ENCODE data around the gene CAMK2N2.

CAMK2N2 gene

DNA sequence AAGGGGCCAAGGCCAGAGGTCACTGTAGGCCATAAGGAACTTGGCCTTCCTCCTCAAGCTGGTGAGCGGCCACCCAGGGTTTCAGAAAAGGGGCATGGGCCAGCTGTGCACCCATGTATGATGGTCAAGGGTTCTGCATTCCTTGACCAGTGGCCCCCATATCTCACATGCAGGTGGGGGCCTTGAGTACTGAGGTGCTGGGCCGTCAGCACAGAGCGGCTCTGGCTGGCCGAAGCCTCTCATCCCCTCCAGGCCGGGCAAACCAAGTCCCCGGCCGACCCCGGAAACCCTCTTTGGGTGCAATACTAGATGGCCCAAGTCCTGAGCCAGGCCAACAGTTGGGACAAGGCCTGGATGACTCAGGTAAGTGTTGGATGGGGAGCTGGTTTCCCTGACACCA is 22.1 kb downstream of the CAMK2N2 start:
- DNase-seq: no peak

DNA sequence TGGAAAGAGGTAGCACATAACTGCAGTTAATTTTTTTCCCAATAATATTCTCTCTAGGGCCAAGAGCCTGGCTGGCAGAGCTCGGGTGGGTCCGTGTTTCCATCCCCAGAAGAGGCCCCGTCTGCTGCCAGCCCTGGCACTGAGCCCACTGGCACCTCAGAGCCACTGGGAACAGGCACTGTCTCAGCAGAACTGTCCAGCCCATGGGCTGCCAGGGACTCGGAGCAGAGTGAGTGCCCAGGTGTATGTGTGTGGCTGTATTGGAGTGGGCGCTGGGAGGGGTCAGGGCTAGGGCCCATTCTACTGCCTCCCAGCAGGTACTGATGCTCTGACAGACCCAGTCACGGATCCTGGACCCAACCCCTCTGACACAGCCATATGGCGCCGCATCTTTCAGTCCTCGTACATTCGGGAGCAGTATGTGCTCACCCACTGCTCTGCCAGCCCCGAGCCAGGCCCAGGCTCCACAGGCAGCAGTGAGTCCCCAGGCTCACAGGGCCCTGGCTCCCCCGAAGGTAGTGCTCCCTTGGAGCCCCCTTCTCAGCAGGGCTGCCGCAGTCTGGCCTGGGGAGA is 23.0 kb downstream of the CAMK2N2 start:
- no peak for DNase-seq

DNA sequence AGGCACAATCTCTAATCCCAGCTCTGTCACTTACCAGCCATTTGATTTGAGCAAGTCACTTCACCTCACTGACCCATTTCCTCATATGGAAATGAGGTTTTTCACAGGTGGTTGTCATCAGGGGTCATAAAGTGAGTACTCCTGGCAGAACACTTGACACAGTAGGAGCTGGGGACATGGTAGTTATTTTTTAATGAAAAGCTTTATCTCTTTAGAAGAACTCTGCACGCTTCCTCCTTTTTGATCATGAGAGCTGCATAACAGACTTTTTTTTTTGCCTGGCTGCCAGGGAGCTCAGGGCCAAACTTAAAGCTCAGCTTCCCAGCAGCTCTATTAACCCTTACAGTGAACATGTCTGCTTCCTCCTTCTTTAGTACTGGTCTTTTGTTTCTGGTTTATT is 23.5 kb downstream of the CAMK2N2 start:
- no peak for DNase-seq

DNA sequence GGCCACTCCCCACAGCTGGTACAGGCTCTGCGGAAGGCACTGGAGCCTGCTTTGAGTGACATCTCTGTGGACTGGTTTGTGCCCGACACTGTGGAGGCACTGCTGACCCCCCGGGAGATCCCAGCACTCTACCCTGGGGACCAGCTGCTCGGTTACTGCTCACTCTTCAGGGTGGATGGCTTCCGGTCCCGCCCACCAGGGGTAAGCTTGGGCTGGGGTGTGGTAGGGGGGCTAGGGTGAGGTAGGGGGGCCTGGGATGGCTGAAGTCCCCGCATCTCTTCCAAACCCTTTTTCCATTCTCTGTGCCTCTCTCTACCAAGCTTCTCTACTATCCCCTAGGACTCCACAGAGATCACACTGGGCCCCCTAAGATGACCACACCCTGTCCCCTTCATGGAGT is 24.1 kb downstream of the CAMK2N2 start:
- no peak for DNase-seq

DNA sequence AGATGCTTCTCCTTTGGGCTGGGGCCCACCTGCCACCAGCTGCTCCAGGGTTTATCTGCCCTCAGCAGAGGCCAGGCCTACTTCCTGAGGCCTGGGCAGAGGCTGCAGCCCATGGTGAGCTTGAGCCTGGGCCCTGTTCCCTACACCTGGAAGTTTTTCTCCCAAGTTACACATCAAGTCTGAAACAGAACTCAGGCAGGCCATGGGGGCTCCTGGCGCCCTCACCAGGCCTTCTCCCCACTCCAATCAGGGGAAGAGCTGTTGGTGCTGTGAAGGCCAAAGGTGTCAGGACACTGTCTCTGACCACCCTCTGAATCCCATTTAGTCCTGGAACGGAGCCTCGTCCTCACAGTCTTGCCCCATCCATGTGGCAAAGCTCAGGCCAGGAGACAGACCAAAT is 24.7 kb downstream of the CAMK2N2 start:
- DNase-seq: no peak

DNA sequence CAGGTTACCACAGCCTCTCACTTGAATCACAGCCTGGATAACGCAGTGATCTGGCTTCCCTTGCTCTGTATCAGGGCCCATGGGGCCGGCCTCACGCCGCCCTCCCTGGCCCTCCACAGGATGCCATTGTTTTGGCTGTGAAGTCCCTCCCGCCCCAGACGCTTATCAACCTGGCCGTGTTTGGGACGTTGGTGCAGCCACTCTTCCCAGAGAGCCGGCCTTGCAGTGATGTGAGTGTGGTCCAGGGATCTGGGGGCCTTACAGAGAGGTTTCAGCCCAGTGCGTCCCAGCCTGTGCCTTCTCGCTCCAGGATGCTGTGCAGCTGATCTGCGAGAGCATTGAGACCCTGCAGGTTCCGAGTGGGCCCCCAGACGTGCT is 25.3 kb downstream of the CAMK2N2 start:
- DNase-seq: no peak

DNA sequence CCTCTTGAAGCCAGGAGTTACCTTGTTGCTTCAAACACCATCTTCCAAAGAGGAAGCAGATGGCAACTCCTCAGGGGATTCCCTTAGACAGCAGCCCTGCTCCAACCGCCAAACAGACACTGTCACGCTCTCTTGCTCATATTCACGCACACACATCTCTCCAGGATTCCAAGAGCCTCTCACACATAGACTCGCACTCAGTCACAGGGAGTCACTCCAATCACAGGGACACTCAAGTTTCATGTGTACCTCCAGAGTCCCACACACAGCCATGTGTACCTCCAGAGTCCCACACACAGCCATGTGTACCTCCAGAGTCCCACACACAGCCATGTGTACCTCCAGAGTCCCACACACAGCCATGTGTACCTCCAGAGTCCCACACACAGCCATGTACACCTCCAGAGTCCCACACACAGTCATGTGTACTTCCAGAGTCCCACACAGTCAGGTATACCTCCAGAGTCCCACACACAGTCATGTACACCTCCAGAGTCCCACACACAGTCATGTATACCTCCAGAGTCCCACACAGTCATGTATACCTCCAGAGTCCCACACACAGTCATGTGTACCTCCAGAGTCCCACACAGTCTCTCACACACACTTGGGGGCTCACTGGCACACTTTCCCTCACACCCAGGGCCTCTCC is 25.8 kb downstream of the CAMK2N2 start:
- no peak for DNase-seq

DNA sequence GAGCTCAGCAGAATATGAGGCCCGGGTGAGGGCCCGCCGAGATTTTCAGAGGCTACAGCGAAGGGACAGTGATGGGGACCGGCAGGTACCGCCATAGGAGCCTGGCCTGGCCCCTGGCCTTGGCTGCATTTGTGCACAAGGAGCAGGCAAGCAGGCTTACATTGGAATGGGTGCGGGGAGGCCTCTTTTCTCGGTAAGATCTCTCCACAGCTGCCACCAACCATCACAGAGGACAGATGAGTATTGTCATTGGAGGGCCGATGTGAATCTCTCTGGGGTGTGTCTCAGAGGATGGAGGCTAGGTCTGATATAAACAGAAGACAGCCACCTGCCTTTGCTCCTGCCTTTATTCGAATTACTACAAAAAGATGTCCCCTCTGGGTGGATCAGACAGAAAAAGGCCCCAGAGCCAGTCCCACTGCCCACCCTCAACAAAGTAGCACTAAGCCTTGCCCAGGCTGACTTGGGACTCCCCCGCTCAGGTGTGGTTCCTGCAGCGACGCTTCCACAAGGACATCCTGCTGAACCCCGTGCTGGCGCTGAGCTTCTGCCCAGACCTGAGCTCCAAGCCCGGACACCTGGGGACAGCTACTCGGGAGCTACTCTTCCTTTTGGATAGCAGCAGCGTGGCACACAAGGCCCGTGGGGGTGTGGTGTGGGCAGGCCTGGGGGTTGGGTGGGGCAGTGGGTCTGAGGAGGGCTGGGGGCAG is 26.5 kb downstream of the CAMK2N2 start:
- no peak for DNase-seq

DNA sequence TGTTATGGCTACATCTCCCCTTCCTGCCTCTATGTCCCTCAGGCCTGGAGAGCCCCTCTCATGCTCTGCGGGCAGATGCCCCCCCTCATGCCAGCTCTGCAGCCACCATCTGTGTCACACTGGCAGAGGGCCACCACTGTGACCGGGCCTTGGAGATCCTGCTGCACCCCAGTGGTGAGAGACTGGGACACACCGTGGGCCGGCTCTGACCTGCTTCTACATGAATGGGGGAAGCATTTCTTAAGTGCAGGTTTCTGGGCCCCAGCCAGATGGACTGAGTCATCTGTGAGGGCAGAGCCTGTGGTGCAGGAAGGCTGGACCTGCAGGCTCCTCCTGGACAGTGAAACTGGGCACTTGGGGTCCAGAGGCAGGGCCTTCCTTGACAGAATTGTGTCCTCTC is 27.1 kb downstream of the CAMK2N2 start:
- DNase-seq: peak; percentile 17

DNA sequence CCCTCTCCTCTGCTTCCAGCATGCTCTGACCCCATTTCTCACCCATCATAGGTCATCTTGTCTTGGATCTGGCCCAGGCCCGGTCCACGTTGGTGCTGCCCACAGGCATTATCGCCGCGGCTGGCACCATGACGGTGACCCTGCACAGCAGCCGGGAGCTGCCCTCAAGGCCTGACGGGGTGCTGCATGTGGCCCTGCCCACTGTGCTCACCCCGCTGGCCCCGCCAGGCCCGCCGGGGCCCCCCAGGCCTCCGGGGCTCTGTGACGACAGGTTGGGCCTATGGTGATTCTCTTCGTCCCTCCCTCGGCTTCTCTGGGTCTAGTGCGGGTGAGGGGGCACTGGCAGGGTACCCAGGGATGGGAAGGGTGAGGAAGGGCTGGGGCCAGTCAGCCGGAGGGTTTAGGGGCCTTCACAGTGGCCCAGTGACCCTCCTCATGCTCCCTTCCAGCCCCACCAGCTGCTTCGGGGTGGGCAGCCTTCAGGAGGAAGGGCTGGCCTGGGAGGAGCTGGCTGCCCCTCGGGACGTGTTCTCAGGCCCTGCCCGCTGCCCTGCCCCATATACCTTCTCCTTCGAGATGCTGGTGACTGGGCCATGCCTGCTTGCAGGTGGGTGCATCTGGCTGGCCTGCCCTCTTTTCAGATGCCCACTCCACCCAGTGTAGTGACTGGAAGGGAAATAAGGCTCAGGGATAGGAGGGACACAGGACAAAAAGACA is 28.1 kb downstream of the CAMK2N2 start:
- DNase-seq: no peak

DNA sequence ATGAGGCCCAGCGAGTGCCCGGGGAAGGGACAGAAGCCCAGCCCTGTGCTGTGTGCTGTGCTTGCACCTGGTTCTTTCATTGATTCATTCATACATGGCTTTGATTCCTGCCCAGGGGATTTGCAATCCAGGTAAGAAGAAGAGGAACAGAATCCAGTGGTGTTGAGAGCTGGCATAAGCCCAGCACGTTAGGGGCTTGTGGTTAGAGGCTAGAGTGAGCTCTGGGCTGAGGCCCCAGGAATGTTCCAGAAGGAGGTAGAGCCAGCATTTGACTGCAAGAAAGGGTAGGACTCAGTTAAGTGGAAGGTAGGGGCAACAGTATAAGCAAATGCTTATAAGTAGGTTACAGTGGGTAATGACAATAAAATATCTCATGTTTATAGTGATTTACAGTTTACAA is 29.7 kb downstream of the CAMK2N2 start:
- no peak for DNase-seq

DNA sequence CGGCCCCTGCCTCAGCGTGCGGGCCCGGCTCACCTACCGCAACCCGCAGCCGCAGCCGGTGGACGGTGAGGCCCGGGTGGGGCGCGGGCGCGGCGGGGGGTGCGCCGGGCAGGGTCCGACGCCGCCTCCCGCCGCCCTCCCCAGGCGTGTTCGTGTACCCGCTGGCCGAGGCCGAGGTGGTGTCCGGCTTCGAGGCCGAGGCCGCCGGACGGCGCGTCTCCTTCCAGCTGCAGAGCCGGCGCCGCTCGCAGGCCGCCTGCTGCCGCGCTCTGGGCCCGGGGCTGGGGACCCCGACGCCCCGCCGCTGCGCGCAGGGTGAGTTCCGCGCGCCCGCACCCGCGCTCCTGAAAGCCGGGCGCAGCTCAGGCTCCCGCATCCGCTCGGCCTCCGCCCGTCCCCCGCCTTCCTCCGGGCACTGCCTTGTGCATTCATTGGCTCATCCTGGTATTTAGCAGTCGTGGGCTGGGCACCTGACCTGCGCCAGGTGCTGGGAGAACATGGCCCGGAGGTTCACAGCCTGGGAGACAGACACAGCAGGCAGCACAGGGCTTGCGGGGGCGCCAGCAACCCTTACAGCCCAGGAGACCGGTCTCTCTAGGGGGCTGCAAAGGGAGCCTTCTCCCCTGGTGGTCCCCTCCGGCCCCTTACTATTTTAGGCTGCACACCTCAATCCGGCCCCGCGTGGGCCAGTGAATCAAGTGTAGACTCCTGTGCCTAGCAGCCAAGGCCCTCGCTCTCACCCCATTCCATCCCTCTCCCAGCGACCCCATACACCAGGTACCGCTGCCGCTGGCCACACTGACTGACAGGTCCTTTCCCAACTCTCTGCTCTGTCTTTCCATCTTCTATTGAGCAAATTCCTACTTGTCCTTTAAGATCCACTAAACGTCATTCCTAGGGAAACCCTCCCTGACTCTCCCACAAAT is 30.5 kb downstream of the CAMK2N2 start:
- peak; percentile 76 for DNase-seq

DNA sequence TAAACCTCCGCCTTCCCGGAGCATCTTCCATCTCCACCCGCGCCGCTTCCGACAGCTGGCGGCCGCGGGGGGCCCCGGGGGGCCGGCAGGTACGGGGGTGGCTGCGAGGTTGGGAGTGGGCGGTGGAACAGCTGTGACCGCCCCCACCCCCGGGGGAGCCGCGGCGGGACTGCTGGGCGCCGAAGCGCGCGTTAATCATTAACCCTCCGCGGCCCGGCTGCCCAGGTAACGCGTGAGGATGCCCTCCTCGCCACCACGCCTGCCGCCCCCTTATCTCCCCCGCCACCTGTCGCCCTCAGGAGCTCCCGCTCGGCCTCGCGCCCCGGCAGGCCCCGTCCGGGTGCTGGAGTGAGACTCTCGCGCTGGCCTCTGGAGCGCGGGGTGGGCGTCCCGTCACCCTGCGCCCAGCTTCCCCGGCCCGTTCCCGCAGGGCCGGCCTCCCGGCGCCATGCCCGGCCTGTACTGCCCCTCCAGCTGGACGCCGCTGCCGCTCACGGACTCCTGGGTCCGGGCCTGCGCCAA is 31.2 kb downstream of the CAMK2N2 start:
- peak; percentile 83 for DNase-seq

DNA sequence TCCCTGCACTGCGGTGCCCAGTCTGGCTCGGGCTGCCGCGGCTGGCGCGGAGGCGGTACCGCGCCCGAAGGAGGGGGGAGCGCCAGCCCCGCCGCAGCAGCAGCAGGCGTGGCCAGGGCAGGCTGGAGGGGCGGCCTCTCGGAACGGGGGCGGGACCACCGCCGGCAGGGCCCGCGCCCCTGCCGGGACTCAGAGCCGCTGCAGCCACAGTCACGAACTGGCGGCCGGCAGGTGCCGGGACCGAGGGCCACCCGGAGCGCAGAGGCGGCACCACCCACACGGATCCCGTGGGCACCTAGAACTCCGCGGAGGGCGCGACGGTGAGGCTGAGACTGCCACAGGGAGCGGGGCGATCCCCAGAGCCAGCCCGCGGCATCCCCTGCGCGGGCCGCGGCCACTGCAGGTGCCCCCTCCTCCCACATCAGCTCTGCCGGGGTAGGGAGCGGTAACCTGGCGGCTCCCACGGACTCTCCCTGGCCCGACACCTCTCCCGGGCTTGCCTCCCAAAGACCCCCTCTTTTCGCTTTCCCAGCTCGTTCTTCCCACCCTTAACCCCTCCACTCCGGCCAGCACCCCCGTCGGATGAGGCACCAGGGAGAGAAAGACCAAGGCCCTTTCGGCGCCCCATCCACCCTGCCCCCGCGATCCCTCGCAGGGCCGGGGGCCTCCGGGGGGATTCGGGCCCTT is 31.8 kb downstream of the CAMK2N2 start, which contains the start of gene VWA5B2:
VWA5B2 (plus strand) TSS at position 192 of the 687 bp plus-strand sequence. CDS start 944 bp downstream, outside the sequence.
- DNase-seq: peak; percentile 90

DNA sequence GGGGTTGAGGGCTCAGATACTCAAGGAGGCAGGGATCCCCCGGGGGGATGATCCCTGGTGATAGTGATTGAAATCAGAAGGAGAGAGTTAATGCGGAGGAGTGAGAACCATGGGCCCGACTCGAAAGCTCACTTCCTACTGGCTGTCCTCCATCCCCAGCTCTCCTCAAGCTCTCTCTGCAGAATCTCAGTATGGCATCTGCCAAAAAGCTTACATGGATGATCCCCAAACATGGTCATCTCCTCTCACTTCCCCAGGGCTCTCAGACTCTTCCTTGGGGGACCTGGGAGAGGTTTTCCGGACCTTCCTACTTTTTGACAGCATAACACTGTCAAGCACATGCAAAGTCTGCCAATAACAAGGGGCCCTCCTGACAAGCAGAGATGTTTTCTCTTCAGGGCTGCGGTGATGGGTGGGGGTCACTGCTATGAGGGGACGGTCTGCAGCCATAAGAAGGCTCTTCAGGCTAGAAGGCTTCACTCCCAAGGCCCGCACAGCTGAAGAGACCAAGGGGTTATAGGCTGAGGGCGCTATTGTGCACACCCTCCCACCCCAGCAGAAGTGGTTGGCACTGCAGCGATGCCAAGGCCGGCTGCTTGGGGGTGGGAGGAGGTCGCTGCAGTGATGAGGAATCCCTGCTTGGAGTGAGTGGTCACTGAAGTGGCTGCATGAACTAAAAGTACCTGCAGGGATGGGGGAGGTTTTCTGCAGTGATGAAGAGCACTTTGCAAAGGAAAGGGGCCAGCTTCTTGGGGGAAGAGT is 32.8 kb downstream of the CAMK2N2 start:
- DNase-seq: no peak

DNA sequence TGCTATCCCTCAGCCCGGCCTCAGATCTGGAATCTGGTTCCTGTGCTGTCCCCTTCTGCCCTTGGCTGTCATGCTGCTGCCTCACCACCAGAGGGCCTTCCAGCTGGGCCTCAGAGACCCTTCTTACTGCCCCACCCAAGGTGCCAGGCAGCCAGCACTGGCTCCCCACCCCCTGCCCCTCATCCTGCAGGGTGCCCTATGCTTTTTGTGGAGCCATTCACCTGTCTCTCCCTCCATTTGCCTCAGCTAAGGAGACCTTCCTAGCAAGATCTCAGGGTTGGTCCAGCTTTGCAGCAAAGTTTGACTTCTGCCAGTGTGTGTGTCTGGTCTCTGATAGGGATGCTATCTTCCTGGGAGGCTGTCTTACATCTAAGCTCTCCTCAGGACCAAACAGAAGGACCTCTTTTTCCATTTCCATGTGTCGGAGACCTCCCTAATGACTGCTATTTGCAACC is 33.8 kb downstream of the CAMK2N2 start:
- DNase-seq: peak; percentile 30

DNA sequence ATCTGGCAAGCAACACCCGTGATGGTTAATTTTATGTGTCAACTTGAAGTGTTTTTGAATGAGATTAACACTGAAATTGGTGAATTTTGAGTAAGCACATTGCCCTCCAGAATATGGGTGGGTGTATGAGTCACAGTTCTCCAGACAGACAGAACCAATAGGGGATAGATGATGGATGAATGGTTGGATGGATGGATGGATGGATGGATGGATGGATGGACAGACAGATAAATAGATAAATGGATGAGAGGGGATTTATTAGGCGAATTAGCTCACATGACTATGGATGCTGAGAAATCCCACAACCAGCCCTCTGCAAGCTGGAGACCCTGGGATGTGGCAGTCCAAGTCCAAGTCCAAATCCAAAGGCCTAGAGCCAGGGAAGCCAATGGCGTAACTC is 37.4 kb downstream of the CAMK2N2 start:
- DNase-seq: no peak

DNA sequence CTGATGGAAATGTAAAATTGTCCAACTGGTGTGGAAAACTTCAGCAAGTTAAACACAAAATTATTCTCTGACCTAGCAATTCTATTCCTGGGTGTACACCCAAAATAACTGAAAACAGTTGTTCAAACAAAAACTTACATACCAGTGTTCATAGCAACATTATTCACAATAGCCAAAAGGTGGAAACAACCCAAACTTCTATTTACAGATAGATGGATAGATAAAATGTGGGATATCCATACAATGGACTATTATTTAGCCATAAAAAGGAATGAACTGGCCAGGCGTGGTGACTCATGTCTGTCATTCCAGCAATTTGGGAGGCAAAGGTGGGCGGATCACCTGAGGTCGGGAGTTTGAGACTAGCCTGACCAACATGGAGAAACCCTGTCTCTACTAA is 38.8 kb downstream of the CAMK2N2 start:
- no peak for DNase-seq

DNA sequence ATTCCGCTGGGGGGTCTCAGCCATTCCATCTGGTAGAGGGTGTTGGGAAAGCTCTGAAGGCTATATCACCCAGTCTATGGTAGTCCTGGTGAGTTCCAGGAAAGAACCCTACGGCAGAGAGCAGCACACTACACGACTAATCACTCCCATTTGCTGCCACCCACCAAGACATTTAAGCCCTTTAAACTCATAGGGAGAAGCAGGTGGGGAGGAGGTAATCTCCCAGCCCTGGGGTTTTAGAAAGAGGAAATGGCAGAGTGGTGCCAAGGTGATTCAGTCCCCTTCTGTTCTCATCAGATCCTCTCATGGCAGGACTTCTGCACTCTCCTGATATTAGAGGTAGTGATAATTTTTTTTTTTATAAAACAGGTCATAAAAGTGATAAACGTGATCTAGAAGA is 42.5 kb downstream of the CAMK2N2 start:
- DNase-seq: no peak

DNA sequence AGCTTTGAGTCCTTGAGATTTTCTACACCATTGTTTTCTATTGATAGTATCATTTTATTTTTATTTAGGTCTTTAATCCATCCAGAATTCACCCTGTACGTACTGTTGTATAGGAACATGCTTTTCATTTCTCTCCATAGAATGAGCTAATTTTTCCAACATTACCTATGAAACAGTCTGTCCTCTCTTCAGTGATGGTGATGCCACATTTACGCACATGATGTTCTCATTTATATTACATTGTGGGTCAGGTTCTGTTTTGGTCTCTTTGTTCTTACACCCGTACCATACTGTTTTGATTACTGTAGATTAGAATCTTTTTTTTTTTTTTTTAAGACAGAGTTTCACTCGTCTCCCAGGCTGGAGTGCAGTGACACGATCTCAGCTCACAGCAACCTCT is 49.6 kb downstream of the CAMK2N2 start:
- no peak for DNase-seq

DNA sequence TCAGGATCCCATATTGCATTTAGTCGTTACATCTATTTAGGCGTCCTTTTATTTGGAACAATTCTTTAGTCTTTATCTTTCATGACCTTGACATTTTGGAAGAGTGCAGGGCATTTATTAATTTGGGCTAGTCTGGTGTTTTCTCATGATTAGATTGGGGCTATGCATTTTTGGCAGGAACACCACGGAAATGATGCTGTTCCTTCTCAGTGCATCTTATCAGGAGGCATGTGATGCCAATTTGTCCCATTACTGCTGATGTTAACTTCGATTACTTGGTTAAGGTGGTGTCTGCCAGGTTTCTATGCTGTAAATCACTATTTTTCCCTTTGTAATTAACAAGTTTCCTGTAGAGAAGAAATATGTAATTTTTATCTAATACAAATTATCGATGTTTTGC is 50.1 kb downstream of the CAMK2N2 start:
- DNase-seq: no peak
